ENCODE measurements around the gene ZNF532. TPM values are rescaled to one million over a fixed set of nuclear protein-coding genes. Genes with fewer than 3 reads are reported as not detected.

Gene ZNF532
- total and polyA plus RNA-seq, 8 donors: 56.2 to 153 (median 142) TPM

DNA sequence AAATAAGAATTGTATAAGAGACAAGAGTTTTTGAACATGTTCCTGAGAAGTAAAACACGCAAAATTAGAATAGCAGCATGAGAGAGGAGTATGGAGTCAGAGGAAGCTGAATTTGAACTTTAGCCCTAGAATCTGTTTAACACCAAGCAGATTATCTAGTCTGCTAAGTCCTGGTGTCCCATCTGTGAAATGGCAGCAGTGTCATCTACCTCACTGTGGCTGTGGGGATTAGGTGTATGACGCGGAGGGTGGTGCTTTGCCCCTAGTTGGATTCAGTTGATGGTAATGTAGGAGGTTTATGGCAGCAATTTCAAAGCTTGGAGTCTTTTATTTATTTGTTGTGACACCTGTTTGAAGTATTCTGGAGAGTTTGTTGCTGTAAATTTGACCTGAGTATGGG, 79.2 kb downstream of the ZNF532 start:
- ATAC-seq: no peak
- DNase-seq: no peak
- intact Hi-C loops (cut with DNase I): no loop called here
- H3K4me1 ChIP-seq: no peaks in the 10 kb centered on the region
- H3K36me3 ChIP-seq: peaks cover 0 to 16% of the 10 kb centered on the region in 2 donors
- H3K4me3 ChIP-seq: no peak overlapping the region
- TF ChIP-seq, protein P1, sequence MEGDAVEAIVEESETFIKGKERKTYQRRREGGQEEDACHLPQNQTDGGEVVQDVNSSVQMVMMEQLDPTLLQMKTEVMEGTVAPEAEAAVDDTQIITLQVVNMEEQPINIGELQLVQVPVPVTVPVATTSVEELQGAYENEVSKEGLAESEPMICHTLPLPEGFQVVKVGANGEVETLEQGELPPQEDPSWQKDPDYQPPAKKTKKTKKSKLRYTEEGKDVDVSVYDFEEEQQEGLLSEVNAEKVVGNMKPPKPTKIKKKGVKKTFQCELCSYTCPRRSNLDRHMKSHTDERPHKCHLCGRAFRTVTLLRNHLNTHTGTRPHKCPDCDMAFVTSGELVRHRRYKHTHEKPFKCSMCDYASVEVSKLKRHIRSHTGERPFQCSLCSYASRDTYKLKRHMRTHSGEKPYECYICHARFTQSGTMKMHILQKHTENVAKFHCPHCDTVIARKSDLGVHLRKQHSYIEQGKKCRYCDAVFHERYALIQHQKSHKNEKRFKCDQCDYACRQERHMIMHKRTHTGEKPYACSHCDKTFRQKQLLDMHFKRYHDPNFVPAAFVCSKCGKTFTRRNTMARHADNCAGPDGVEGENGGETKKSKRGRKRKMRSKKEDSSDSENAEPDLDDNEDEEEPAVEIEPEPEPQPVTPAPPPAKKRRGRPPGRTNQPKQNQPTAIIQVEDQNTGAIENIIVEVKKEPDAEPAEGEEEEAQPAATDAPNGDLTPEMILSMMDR (IDR thresholded peaks at IDR 0.05): no peak
- no peaks in the 10 kb centered on the region for H3K27me3 ChIP-seq
- no peaks in the 10 kb centered on the region for H3K9me3 ChIP-seq
- peak overlapping the region in 1 of 2 donors; percentile 18 for H3K27ac ChIP-seq

DNA sequence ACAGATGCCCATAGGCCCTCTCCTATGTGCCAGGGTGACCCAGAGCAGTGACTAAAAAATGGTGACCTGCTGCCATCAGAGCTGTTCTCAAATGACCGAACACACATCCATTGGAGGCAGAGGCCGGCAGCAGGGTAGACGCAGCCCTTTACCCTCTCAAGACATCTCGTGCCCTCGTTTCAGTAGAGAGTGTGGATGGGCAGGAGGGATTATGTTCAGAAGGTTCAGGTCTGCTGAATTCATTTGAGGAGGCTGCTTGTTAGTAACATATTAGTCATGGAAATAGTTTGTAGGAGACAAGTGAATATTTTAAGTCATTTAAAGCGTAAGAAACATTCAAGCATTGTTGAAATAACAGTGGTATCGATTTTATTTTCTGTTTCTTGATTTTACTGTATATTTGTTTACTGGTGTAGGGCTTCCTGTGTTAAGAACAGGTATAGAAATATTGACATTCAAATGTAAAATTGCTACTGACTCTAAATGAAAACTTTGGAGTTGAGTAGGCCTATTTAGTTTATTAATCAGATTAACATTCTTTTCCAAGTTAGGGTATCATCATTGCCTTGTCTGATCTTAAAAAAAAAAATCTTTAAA, 82.6 kb downstream of the ZNF532 start:
- no peaks in the 10 kb centered on the region for H3K4me1 ChIP-seq
- DNase-seq (no peak), ATAC-seq (no peak)
- H3K4me3 ChIP-seq: no peak overlapping the region
- H3K9me3 ChIP-seq: no peaks in the 10 kb centered on the region
- TF ChIP-seq, protein P1 (IDR thresholded peaks at IDR 0.05): no peak
- H3K27ac ChIP-seq: no peak overlapping the region
- no peaks in the 10 kb centered on the region for H3K27me3 ChIP-seq
- H3K36me3 ChIP-seq: peaks cover 0 to 5% of the 10 kb centered on the region in 2 donors
- intact Hi-C loops (cut with DNase I): no loop called here

DNA sequence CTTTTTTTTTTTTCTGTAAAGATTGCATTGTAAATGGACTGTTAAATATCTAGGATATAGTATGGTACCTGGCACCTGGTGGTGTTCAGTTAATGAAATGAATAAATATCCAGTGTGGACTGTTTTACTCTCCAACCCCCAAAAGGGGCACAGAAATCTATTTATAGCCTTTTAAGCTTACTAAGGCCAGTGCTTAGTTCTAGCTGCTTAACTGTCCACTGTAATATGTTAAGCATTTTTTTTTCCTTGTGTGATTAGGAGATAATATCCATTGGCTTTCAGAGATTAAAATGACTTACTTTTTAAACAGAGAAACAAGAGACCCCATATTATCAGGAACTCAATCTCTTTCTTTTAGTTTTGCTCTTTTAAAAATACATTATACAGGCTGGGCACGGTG, 84.4 kb downstream of the ZNF532 start:
- intact Hi-C loops (cut with DNase I): no loop called here
- Histone ChIP-seq H3K9me3 (no peaks in the 10 kb centered on the region), H3K27ac (no peak overlapping the region), H3K36me3 (peaks cover 0 to 5% of the 10 kb centered on the region in 2 donors), H3K4me1 (no peaks in the 10 kb centered on the region), H3K27me3 (no peaks in the 10 kb centered on the region), H3K4me3 (no peak overlapping the region)
- ATAC-seq (no peak), DNase-seq (no peak)
- TF ChIP-seq, protein P1 (IDR thresholded peaks at IDR 0.05): no peak

DNA sequence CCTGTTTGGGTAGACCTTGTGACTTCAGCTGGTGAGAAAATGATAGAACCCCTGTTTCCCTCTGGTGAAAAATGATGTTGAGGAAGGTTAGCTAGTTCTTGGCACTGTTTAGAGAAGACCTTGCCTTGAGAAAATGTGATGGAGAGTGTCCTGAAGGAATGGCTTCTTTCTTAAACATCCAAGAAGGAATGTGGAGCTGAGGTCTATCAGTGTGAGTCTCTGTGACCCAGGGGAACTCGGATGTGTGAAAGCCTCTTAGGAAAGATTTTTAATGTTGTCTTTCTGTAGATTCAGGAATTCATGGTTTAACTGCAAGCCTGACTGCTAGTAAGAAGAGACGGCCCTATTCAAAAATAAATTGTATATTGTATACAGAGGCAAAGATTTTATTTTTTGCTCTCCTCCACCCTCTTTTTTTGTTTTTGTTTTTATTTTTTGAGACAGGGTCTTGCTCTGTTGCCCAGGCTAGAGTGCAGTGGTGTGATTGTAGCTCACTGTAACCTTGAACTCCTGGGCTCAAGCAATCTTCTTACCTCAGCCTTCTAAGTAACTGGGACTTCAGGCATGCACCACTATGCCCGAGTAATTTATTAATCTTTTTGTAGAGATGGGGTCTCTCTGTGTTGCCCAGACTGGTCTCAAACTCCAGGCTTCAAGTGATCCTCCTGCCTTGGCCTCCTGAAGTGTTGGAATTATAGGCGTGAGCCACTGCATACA, 87.5 kb downstream of the ZNF532 start:
- TF ChIP-seq, protein P1 (IDR thresholded peaks at IDR 0.05): no peak
- Histone ChIP-seq H3K27ac (no peak overlapping the region), H3K27me3 (no peaks in the 10 kb centered on the region), H3K9me3 (no peaks in the 10 kb centered on the region), H3K4me1 (no peaks in the 10 kb centered on the region), H3K36me3 (peaks cover 0 to 17% of the 10 kb centered on the region in 2 donors), H3K4me3 (no peak overlapping the region)
- ATAC-seq: no peak
- DNase-seq: no peak
- intact Hi-C loops (cut with DNase I): no loop called here

DNA sequence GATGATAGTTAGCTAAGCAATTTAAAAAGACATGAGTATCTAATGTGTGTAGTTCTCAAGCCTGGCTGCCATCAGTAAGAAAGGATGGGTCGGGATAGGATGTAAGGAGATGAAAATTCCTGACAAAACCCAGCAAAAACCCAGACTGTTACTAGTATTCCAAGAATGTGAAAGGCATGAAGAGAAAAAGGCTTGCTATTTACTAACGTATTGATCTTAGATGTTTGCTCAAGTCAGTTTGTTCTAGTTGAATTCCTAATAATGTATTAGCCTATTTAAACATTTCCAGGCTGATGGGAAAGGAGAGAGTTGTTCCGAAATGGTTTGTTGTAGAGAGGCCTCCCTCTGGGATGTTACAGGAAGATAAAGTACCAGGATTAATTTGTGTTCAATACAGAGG, 88.2 kb downstream of the ZNF532 start:
- ATAC-seq (no peak), DNase-seq (no peak)
- H3K27me3 ChIP-seq: no peaks in the 10 kb centered on the region
- H3K36me3 ChIP-seq: peaks cover 0 to 17% of the 10 kb centered on the region in 2 donors
- H3K27ac ChIP-seq: no peak overlapping the region
- H3K4me3 ChIP-seq: no peak overlapping the region
- intact Hi-C loops (cut with DNase I): no loop called here
- H3K9me3 ChIP-seq: no peaks in the 10 kb centered on the region
- TF ChIP-seq, protein P1 (IDR thresholded peaks at IDR 0.05): no peak
- H3K4me1 ChIP-seq: no peaks in the 10 kb centered on the region

Measured in left lung (tissue), 10 donors.